Karpas-422 (cell line): ENCODE data around the gene ANKS1A. TPM values are rescaled to one million over a fixed set of nuclear protein-coding genes. Genes with fewer than 3 reads are reported as not detected.
"Not testable (repeated sequence)": the region's sequence is repeated elsewhere in the genome, so short reads cannot be mapped to it uniquely, and the experiment has no call there.

ENCODE experiments used
- DNase-seq: peaks from one replicate; pipeline ENCODE4 v3.0.0-alpha.2; 2015
- H2AFZ ChIP-seq: fragments of 200-600 bp; sonication (generic); 2 replicates; pipeline ENCODE4 v1.6.1; 2014; ENCODE audit warnings: antibody characterized with exemption, low read length, mixed read lengths
- H3K27ac ChIP-seq: fragments of 200-600 bp; sonication (generic); 2 replicates; pipeline ENCODE4 v1.5.1; 2014; ENCODE audit warnings: mild to moderate bottlenecking, low read length, moderate library complexity
- H3K27me3 ChIP-seq: fragments of 200-600 bp; sonication (generic); 2 replicates; pipeline ENCODE4 v1.6.1; 2014; ENCODE audit warnings: low read length, mixed read lengths
- H3K36me3 ChIP-seq: fragments of 200-600 bp; sonication (generic); 2 replicates; pipeline ENCODE4 v1.6.1; 2014; ENCODE audit warnings: low read length, mixed read lengths; ENCODE audit not compliant: insufficient read depth
- H3K4me1 ChIP-seq: fragments of 200-600 bp; sonication (generic); 2 replicates; pipeline ENCODE4 v1.6.1; 2014; ENCODE audit warnings: mild to moderate bottlenecking, low read length, mixed read lengths
- H3K4me2 ChIP-seq: fragments of 200-600 bp; sonication (generic); 2 replicates; pipeline ENCODE4 v1.6.1; 2014; ENCODE audit warnings: low read length, low read depth, mild to moderate bottlenecking; ENCODE audit not compliant: poor library complexity, severe bottlenecking
- H3K4me3 ChIP-seq: fragments of 200-600 bp; sonication (generic); 2 replicates; pipeline ENCODE4 v1.5.1; 2014; ENCODE audit warnings: mild to moderate bottlenecking, antibody characterized with exemption, low read length, mixed read lengths
- H3K79me2 ChIP-seq: fragments of 200-600 bp; sonication (generic); 2 replicates; pipeline ENCODE4 v1.6.1; 2014; ENCODE audit warnings: mild to moderate bottlenecking, low read length, mixed read lengths
- H3K9ac ChIP-seq: fragments of 200-600 bp; sonication (generic); 2 replicates; pipeline ENCODE4 v1.6.0; 2014; ENCODE audit warnings: low read length
- H3K9me2 ChIP-seq: fragments of 200-600 bp; sonication (generic), shearing (Covaris generic); replicated peaks from 2 replicates; pipeline ENCODE4 v1.6.0; 2014; ENCODE audit warnings: mild to moderate bottlenecking, low read length, moderate library complexity; ENCODE audit not compliant: insufficient read depth
- H3K9me3 ChIP-seq: fragments of 300-700, 200-600 bp; sonication (generic); 2 replicates; pipeline ENCODE4 v1.6.1; 2014; ENCODE audit warnings: low read length, mixed read lengths
- H4K20me1 ChIP-seq: fragments of 200-600 bp; sonication (generic); 2 replicates; pipeline ENCODE4 v1.6.1; 2014; ENCODE audit warnings: mild to moderate bottlenecking, antibody characterized with exemption, low read length, low read depth; ENCODE audit not compliant: insufficient read depth
- total RNA-seq: library from RNA; depleted of rRNA; stranded (reverse); fragments of >200 nt; shearing (Covaris generic); gene quantifications from 2 replicates; pipeline ENCODE4 v1.2.3, GENCODE V29; 2014; ENCODE audit warnings: low replicate concordance

The ANKS1A gene
- total RNA-seq, 1 experiment from 2014 or later, result 7.0 TPM

DNA sequence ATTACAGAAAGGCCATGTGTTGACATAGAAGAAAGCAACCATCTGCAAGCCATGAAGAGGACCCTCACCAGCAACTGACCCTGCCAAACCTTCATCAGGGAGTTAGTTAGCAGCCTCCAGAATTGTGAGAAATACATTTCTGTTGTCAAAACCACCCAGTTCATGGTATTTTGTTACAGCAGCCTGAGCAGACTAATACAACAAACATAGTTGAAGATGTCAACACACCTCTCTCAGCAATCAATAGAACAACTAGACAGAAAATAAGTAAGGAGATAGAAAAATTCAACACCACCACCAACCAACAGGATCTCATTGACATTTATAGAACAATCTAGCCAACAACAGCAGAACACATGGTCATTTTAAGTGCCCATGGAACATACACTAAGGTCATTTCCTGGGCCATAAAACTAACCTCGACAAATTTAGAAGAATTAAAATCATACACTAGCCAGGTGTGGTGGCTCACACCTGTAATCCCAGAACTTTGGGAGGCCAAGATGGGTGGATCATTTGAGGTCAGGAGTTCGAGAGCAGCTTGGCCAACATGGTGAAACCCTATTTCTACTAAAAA, 219.3 kb downstream of the ANKS1A start:
- Histone ChIP-seq H3K36me3 (no peaks in the 10 kb centered on the region), H3K9me3 (no peaks in the 10 kb centered on the region), H3K4me3 (no peak overlapping the region), H3K4me1 (no peaks in the 10 kb centered on the region), H2AFZ (no peak overlapping the region), H4K20me1 (no peaks in the 10 kb centered on the region), H3K27me3 (no peaks in the 10 kb centered on the region), H3K79me2 (no peaks in the 10 kb centered on the region), H3K9me2 (no peaks in the 10 kb centered on the region), H3K27ac (no peak overlapping the region), H3K4me2 (no peak overlapping the region), H3K9ac (no peak overlapping the region)
- DNase-seq, result no peak

- no peak overlapping the region for H3K27ac ChIP-seq
- no peaks in the 10 kb centered on the region for H3K9me3 ChIP-seq
- H4K20me1 ChIP-seq, result no peaks in the 10 kb centered on the region
- H3K4me3 ChIP-seq, result no peak overlapping the region
- H3K79me2 ChIP-seq, result no peaks in the 10 kb centered on the region
- no peak for DNase-seq
- no peaks in the 10 kb centered on the region for H3K4me1 ChIP-seq
- H3K4me2 ChIP-seq, result no peak overlapping the region
- no peak overlapping the region for H3K9ac ChIP-seq
- H3K27me3 ChIP-seq, result no peaks in the 10 kb centered on the region
- no peaks in the 10 kb centered on the region for H3K36me3 ChIP-seq
- H3K9me2 ChIP-seq, result no peaks in the 10 kb centered on the region
- H2AFZ ChIP-seq, result no peak overlapping the region
These were observed 231.7 kb downstream of the ANKS1A start for GRCh38 chr6:35120746-35121145.

DNA sequence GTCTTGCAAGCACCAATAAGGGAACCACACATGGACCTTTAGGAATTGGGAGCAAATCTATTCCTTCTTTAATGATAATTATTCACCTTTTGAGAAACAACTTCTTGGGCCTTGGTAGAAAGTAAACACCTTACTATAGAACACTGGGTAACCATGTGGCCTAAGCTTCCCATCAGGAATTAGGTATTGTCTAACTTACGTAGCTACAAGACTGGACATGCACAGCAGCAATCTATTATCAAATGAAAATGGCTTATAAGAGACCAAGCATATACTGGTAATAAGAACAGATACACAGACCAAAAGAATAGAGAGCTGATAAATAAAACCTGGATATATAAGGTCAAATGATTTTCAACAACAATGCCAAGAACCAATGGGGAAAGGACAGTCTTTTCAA, 235.3 kb downstream of the ANKS1A start:
- Histone ChIP-seq H3K4me2 (no peak overlapping the region), H4K20me1 (no peaks in the 10 kb centered on the region), H3K9me2 (no peaks in the 10 kb centered on the region), H3K4me1 (no peaks in the 10 kb centered on the region), H3K27ac (no peak overlapping the region), H3K9me3 (no peaks in the 10 kb centered on the region), H3K27me3 (no peaks in the 10 kb centered on the region), H3K36me3 (no peaks in the 10 kb centered on the region), H2AFZ (no peak overlapping the region), H3K9ac (no peak overlapping the region), H3K4me3 (no peak overlapping the region), H3K79me2 (no peaks in the 10 kb centered on the region)
- DNase-seq, result no peak

GRCh38 chr6:35128042-35128441, 239.0 kb downstream of the ANKS1A start:
- Histone ChIP-seq H3K9ac (no peak overlapping the region), H3K4me2 (no peak overlapping the region), H3K79me2 (no peaks in the 10 kb centered on the region), H3K4me3 (no peak overlapping the region), H3K9me3 (no peaks in the 10 kb centered on the region), H3K27me3 (no peaks in the 10 kb centered on the region), H3K27ac (no peak overlapping the region), H3K9me2 (no peaks in the 10 kb centered on the region), H3K36me3 (no peaks in the 10 kb centered on the region), H3K4me1 (no peaks in the 10 kb centered on the region), H4K20me1 (no peaks in the 10 kb centered on the region), H2AFZ (no peak overlapping the region)
- DNase-seq, result no peak

DNA sequence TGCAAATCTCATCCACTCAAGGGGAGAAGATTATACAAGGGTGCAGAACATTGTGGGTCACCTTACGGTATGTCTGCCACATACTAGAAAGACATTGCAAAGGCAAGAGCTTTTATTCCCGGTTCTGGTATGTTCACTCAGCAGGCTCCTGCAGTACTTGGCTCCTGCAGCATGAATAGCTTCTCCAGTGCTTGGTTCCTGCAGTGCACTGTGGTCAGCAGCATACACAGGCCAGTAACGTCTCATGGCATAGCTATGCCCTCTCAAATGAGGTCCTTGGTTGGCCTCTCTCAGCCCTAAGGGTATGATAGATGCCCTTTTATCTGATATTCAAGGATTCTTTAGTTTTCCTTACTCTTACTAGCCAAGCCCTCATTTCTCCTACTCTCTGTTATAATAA, 239.4 kb downstream of the ANKS1A start:
- no peak overlapping the region for H2AFZ ChIP-seq
- no peaks in the 10 kb centered on the region for H3K9me3 ChIP-seq
- H3K79me2 ChIP-seq, result no peaks in the 10 kb centered on the region
- no peak overlapping the region for H3K9ac ChIP-seq
- H3K9me2 ChIP-seq, result no peaks in the 10 kb centered on the region
- no peaks in the 10 kb centered on the region for H3K4me1 ChIP-seq
- H3K27me3 ChIP-seq, result no peaks in the 10 kb centered on the region
- H3K27ac ChIP-seq, result no peak overlapping the region
- no peaks in the 10 kb centered on the region for H4K20me1 ChIP-seq
- DNase-seq, result no peak
- H3K36me3 ChIP-seq, result no peaks in the 10 kb centered on the region
- no peak overlapping the region for H3K4me2 ChIP-seq
- no peak overlapping the region for H3K4me3 ChIP-seq

DNA sequence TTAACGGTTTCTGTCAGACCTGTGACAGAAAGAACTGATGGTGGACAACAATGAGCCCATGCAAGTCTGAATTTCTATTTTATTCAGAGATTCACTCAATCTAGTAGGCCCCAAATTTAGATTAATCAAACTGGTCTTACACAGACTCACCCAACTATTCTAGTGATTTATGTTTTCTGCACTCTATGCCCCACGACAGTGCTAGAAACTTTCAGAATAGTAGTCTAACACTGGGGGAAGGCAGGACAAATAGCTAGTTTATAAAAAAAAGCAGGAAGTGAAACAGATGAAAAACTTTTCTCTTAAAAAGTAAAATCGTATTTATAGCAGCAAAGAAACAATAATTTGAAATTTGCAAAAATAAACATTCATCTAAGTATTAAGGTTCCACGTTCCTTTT, 247.1 kb downstream of the ANKS1A start:
- Histone ChIP-seq H3K36me3 (no peaks in the 10 kb centered on the region), H2AFZ (no peak overlapping the region)
- DNase-seq, result peak; percentile 36

DNA sequence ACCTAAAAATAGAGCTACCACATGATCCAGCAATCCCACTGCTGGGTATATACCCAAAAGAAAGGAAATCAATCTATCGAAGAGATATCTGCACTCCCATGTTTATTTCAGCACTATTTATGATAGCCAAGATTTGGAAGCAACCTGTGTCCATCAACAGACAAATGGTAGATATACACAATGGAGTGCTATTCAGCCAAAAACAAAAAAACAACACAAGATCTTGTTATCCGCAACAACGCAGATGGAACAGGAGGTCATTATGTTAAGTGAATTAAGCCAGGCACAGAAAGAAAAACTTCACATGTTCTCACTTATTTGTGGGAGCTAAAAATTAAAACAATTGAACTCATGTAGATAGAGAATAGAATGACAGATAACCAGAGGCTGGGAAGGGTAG, 249.1 kb downstream of the ANKS1A start:
- not testable (repeated sequence) for DNase-seq, H3K9ac ChIP-seq, H3K9me2 ChIP-seq, H3K4me1 ChIP-seq, H3K27me3 ChIP-seq, H3K36me3 ChIP-seq, H3K9me3 ChIP-seq, H4K20me1 ChIP-seq, H3K4me3 ChIP-seq, H2AFZ ChIP-seq, H3K27ac ChIP-seq, H3K4me2 ChIP-seq, H3K79me2 ChIP-seq

More for the DNA sequence above, 247.1 kb downstream of the ANKS1A start:
- Histone ChIP-seq H3K27me3 (no peaks in the 10 kb centered on the region), H3K4me1 (no peaks in the 10 kb centered on the region; the same call in 1 of the 2 replicates), H3K9me3 (no peaks in the 10 kb centered on the region), H4K20me1 (no peaks in the 10 kb centered on the region), H3K9me2 (no peaks in the 10 kb centered on the region), H3K27ac (no peak overlapping the region), H3K9ac (no peak overlapping the region), H3K4me2 (no peak overlapping the region), H3K79me2 (no peaks in the 10 kb centered on the region), H3K4me3 (no peak overlapping the region)

DNA sequence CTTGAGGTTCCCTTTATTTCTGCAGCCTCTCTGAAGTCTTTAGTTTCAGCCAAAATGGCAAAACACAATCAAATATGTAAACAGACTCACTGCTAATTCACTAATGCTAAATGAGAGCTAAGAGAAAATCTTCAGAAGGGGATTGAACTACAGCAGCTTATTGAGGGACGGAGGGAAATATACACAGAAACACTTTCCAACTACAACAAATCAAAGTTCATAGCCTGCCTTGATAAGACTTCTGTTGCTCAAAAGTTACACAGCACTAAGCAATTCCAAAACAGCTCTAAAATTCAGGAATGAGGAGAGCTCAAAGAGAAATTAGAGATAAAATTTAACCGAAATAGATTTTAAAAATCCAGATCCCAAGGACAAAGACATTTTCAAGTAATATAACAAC, 250.4 kb downstream of the ANKS1A start:
- Histone ChIP-seq H3K27ac (no peak overlapping the region), H3K4me3 (no peak overlapping the region), H3K4me1 (no peaks in the 10 kb centered on the region; the same call in 1 of the 2 replicates), H3K9ac (no peak overlapping the region), H3K36me3 (no peaks in the 10 kb centered on the region), H3K9me2 (no peaks in the 10 kb centered on the region), H3K79me2 (no peaks in the 10 kb centered on the region), H3K27me3 (no peaks in the 10 kb centered on the region), H3K4me2 (no peak overlapping the region), H2AFZ (no peak overlapping the region), H4K20me1 (no peaks in the 10 kb centered on the region), H3K9me3 (no peaks in the 10 kb centered on the region)
- no peak for DNase-seq
